T-helper 2 cell (primary cell): ENCODE results near the gene GALNT15.

Source experiments
- DNase-seq, 5 experiments: peaks; one replicate each; pipeline versions ENCODE4 v3.0.0 to v3.0.0-alpha.2; 2012 to 2022

The GALNT15 gene

DNA sequence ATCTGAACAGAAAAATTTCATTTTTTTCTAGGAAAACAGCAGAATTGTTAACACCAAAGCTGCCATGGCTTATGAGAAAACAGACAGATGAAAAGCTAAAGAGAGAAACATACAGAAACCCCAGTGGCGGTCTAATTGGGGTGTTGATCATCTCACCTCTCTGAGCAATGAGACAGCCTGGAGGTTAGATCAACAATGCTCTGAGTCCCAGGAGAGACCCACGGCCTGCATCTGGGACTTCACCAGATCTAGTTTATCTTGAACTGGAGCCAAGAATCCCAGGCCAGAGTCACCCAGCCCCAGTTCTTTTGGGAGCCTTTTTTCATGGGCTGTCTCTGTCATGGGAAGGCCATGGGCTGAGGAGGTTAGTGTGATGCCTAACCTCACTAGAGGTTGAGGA, 3.5 kb upstream of the GALNT15 start:
- DNase-seq, result no peak

DNA sequence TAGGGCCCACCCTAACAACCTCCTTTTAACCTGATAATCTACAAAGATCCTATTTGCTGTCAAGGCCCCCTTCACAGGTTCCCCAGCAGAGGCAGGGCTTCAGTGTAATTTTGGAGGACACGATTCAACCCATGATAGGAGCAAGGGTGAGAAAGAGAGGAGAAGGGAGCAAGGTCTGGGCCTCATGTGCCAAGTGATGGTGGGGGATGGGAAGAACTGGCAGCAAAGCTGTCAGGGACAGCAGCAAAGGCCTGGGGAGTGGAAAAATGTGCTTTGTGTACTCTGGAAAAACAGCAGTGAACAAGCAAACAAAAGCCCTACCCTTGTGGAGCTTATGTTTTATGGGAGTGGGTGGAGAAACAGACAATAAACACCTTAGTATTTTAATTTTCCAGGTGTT, 2.7 kb upstream of the GALNT15 start:
- DNase-seq, result no peak

- DNase-seq, result no peak
Observed at GRCh38 chr3:16173283-16174025, 1.0 kb upstream of the GALNT15 start.

DNA sequence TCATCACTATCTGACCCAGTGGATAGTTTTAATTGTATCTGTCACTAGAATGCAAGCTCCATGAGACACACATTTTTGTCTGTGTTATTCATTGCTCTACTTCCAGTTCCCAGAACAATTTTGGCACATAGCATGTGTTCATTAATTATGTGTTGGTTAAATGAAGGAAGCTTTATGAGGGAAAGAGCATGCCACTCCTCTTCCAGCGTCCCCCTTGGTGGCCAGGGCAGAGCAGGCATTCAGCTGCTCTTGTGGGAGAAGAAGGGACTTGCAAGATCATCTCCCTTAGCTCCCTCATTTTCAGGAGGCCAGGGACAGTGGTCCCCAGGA, 489 bp upstream of the GALNT15 start:
- DNase-seq, result no peak

DNA sequence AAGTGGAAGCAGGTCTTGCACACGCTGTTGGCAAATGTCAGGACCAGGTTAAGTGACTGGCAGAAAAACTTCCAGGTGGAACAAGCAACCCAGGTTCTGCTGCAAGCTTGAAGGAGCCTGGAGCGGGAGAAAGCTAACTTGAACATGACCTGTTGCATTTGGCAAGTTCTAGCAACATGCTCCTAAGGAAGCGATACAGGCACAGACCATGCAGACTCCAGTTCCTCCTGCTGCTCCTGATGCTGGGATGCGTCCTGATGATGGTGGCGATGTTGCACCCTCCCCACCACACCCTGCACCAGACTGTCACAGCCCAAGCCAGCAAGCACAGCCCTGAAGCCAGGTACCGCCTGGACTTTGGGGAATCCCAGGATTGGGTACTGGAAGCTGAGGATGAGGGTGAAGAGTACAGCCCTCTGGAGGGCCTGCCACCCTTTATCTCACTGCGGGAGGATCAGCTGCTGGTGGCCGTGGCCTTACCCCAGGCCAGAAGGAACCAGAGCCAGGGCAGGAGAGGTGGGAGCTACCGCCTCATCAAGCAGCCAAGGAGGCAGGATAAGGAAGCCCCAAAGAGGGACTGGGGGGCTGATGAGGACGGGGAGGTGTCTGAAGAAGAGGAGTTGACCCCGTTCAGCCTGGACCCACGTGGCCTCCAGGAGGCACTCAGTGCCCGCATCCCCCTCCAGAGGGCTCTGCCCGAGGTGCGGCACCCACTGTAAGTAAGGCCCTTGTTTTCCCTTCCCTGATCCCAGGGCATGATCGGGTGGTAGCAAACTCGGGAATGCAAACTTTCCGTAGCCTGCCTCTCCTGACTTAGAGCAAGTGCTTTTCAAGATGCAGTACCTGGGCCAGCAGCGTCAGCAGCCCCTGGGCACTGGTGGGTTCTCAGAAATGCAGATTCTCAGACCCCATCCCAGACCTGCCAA, 759 bp downstream of the GALNT15 start:
- DNase-seq, result no peak

- DNase-seq, result no peak
Observed at GRCh38 chr3:16176391-16177030, 2.0 kb downstream of the GALNT15 start.

GRCh38 chr3:16177382-16177781, 2.9 kb downstream of the GALNT15 start:
- DNase-seq, result no peak

GRCh38 chr3:16177962-16178627, 3.6 kb downstream of the GALNT15 start:
- DNase-seq, result peak; percentile 11 to 68 (median 35)

GRCh38 chr3:16178628-16178988, 4.1 kb downstream of the GALNT15 start:
- no peak for DNase-seq

- no peak for DNase-seq
Observed at GRCh38 chr3:16179261-16179660, 4.8 kb downstream of the GALNT15 start.

GRCh38 chr3:16179771-16180736, 5.6 kb downstream of the GALNT15 start:
- no peak for DNase-seq

GRCh38 chr3:16180737-16181134, 6.3 kb downstream of the GALNT15 start:
- no peak for DNase-seq

- DNase-seq, result no peak
Observed at GRCh38 chr3:16181361-16181760, 6.9 kb downstream of the GALNT15 start.

GRCh38 chr3:16182183-16182582, 7.7 kb downstream of the GALNT15 start:
- no peak for DNase-seq

DNA sequence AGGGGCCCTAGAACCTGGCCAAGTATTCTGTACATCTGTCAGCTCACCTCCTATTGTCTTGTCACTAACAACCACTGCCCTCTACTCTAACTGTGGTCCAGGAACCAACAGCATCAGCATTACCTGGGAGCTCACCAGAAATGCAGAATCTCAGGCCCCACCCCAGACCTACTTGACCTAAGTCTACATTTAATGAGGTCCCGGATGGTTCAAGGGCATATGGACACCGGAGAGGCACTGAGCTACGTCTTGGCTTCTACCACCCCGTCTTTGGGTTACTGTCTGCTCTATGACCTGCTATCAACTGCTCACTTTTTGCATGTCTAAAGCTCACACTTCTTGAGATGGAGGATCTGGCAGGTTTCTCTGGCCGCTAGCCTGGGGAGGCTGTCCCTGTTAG, 8.1 kb downstream of the GALNT15 start:
- DNase-seq, result no peak

GRCh38 chr3:16183082-16183481, 8.6 kb downstream of the GALNT15 start:
- no peak for DNase-seq

DNA sequence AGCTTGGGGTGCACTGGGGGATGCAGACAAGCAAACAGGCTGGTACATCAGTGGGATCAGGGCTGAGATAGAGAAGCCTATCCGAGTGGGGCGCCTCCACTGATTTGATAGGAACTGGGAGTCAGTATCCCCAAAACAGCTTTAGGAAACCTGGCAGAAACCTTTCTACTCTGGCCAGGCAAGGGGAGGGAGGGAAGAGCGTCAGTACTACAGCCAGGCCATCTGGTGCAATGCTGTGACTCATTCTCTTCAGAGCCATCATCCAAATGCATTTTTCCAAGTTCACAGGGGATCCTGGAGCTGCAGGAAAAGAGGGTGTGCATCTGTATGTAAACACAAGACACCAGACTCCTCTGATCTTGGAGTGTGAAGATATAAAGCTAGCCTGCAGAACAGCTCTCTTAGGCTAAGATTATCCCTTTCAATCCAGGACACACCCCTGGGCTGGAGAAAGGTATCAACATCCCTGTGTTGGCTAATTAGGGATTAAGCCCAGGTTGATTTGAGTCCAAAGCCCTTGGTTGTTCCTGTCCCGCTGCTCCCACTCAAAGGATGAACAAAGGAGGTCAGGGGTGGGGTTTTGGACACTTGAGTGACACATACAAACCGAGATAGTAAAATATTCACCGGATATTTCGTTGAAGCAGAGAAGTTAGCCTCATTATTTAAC, 9.3 kb downstream of the GALNT15 start:
- DNase-seq, result no peak

- no peak for DNase-seq
Observed at GRCh38 chr3:16186086-16186485, 11.6 kb downstream of the GALNT15 start.

- no peak for DNase-seq
Observed at GRCh38 chr3:16186565-16186964, 12.1 kb downstream of the GALNT15 start.

DNA sequence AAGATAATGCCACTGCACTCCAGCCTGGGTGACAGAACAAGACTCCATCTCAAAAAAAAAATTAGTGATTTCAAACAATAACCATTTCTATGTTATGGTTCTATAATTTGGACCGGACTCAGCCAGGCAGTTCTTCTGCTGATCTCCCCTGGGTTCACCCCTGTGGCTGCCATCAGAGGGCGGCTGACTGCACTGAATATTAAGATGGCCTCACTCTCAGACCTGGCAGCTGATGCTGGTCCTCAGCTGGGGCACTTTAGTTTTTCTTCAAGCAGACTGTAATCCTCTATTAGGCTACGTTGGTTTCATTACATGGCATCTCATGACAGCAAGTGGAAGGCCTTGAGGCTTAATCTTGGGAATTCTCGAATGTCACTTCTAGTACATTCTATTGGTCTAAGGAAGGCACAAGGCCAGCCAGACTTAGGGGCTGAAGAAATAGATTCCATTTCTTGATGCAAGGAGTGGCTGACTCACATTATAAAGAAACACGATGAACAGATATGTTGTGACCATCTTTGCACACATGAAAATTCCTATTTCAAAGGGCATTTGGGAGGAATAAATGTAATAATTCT, 12.8 kb downstream of the GALNT15 start:
- DNase-seq, result no peak

DNA sequence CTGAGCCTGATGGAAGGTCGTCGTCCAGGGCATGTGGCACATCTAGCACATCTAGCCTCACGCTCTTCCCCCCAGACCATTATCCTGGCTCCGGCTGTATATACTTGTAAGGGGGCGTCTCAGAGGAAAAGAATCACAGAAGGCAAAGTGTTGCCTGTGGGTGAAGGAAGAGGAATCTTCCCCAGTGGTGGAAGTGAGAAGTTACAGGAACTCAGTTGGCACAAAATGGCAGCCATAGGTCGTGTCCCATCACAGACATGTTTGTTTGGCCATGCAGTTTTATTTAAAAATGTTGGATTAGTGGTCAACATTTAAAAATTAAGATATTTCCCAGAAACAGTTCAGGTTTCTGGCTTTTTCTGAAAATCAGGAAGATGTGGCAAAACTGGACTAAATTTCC, 13.6 kb downstream of the GALNT15 start:
- DNase-seq, result no peak
